ENCODE measurements around the gene CERCAM. TPM values are rescaled to one million over a fixed set of nuclear protein-coding genes. Genes with fewer than 3 reads are reported as not detected.

Gene CERCAM
- total RNA-seq, 1 experiment from 2014 or later: 10.1 TPM

- H3K4me1 ChIP-seq (ENCODE audit: insufficient read depth, low read length, poor library complexity, severe bottlenecking): no peaks in the 10 kb centered on the region
- ChIA-PET POLR2A (ENCODE audit: low non-redundant PET) (no interaction called here), CTCF (interaction anchor here (0.6 kb wide), 1 partner anchor 441 kb away, joined by 3 read pairs; no protein-coding TSS in a partner anchor)
- no peak for DNase-seq (ENCODE audit: low spot score)
- no peaks in the 10 kb centered on the region for H3K27me3 ChIP-seq (replicated peaks; ENCODE audit: insufficient read depth, low read depth, low read length, poor library complexity)
- no peaks in the 10 kb centered on the region for H3K9me3 ChIP-seq (ENCODE audit: low read depth, low read length, poor library complexity, severe bottlenecking)
- no peak for TF ChIP-seq EZH2 (IDR thresholded peaks at IDR 0.05; ENCODE audit: borderline replicate concordance, low read depth, low read length, poor library complexity, severe bottlenecking)
- TF ChIP-seq, protein P1, sequence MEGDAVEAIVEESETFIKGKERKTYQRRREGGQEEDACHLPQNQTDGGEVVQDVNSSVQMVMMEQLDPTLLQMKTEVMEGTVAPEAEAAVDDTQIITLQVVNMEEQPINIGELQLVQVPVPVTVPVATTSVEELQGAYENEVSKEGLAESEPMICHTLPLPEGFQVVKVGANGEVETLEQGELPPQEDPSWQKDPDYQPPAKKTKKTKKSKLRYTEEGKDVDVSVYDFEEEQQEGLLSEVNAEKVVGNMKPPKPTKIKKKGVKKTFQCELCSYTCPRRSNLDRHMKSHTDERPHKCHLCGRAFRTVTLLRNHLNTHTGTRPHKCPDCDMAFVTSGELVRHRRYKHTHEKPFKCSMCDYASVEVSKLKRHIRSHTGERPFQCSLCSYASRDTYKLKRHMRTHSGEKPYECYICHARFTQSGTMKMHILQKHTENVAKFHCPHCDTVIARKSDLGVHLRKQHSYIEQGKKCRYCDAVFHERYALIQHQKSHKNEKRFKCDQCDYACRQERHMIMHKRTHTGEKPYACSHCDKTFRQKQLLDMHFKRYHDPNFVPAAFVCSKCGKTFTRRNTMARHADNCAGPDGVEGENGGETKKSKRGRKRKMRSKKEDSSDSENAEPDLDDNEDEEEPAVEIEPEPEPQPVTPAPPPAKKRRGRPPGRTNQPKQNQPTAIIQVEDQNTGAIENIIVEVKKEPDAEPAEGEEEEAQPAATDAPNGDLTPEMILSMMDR (conservative IDR thresholded peaks at IDR 0.05; ENCODE audit: low read depth, low read length): no peak
- no peak overlapping the region for H3K27ac ChIP-seq (ENCODE audit: low read depth, low read length, poor library complexity, severe bottlenecking)
- intact Hi-C loops (cut with micrococcal nuclease; ENCODE audit: unreplicated experiment): no loop called here
- no TSS peak for BruUV-seq (replicated peaks)
- H3K4me3 ChIP-seq (ENCODE audit: low read depth, low read length, poor library complexity, severe bottlenecking): no peak overlapping the region
- H3K36me3 ChIP-seq (ENCODE audit: insufficient read depth, low read length, poor library complexity, severe bottlenecking): peaks cover 79% of the 10 kb centered on the region
These were observed 64.2 kb downstream of the CERCAM start for GRCh38 chr9:128484686-128485413.

- DNase-seq (ENCODE audit: low spot score): no peak
- no peak overlapping the region for H3K4me3 ChIP-seq (ENCODE audit: low read depth, low read length, poor library complexity, severe bottlenecking)
- H3K36me3 ChIP-seq (ENCODE audit: insufficient read depth, low read length, poor library complexity, severe bottlenecking): peaks cover 76% of the 10 kb centered on the region
- TF ChIP-seq, protein P1 (conservative IDR thresholded peaks at IDR 0.05; ENCODE audit: low read depth, low read length): no peak
- no peak for TF ChIP-seq EZH2 (IDR thresholded peaks at IDR 0.05; ENCODE audit: borderline replicate concordance, low read depth, low read length, poor library complexity, severe bottlenecking)
- H3K27me3 ChIP-seq (replicated peaks; ENCODE audit: insufficient read depth, low read depth, low read length, poor library complexity): no peaks in the 10 kb centered on the region
- ChIA-PET CTCF (no interaction called here), POLR2A (ENCODE audit: low non-redundant PET) (no interaction called here)
- no TSS peak for BruUV-seq (replicated peaks)
- H3K9me3 ChIP-seq (ENCODE audit: low read depth, low read length, poor library complexity, severe bottlenecking): no peaks in the 10 kb centered on the region
- no peaks in the 10 kb centered on the region for H3K4me1 ChIP-seq (ENCODE audit: insufficient read depth, low read length, poor library complexity, severe bottlenecking)
- intact Hi-C loops (cut with micrococcal nuclease; ENCODE audit: unreplicated experiment): no loop called here
- no peak overlapping the region for H3K27ac ChIP-seq (ENCODE audit: low read depth, low read length, poor library complexity, severe bottlenecking)
These were observed 64.8 kb downstream of the CERCAM start for GRCh38 chr9:128485414-128485855.

DNA sequence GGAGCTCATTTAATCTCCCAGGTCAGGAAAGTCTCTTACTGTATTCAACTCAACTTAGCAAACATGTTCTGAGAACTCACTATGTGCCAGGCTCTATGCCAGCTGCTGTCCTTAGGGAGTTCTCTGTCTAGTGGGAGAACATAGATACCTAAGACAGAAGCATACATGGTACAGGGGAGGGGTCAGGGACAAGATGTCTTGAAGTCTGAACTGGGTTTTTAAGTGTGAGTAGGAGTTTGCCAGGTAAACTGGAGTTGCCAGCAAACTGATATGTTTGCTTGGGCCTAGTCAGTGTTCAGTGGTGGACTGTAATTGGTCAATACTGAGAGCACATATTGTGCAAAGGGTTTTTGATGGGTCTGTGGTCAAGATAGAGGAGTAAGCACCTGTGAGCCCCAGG is 65.5 kb downstream of the CERCAM start:
- Histone ChIP-seq H3K36me3 (ENCODE audit: insufficient read depth, low read length, poor library complexity, severe bottlenecking) (peaks cover 71% of the 10 kb centered on the region), H3K27ac (ENCODE audit: low read depth, low read length, poor library complexity, severe bottlenecking) (no peak overlapping the region), H3K9me3 (ENCODE audit: low read depth, low read length, poor library complexity, severe bottlenecking) (no peaks in the 10 kb centered on the region), H3K4me1 (ENCODE audit: insufficient read depth, low read length, poor library complexity, severe bottlenecking) (no peaks in the 10 kb centered on the region), H3K27me3 (replicated peaks; ENCODE audit: insufficient read depth, low read depth, low read length, poor library complexity) (no peaks in the 10 kb centered on the region), H3K4me3 (ENCODE audit: low read depth, low read length, poor library complexity, severe bottlenecking) (no peak overlapping the region)
- ChIA-PET CTCF (no interaction called here), POLR2A (ENCODE audit: low non-redundant PET) (no interaction called here)
- no peak for DNase-seq (ENCODE audit: low spot score)
- BruUV-seq (replicated peaks): no TSS peak
- TF ChIP-seq, protein P1 (conservative IDR thresholded peaks at IDR 0.05; ENCODE audit: low read depth, low read length): no peak
- intact Hi-C loops (cut with micrococcal nuclease; ENCODE audit: unreplicated experiment): no loop called here

Small RNAs within 50 kb of the gene (microRNA-seq; reads per million reads assigned to microRNA genes)
- not detected for gene MIR219B

Other genes with a start within 250 kb of the CERCAM start
- gene CIZ1, start 229.3 kb upstream of the CERCAM start, total RNA-seq (2021): 158 and 161 TPM in 2 replicates
- 7.6 and 11.8 TPM in 2 replicates for gene DNM1, start 217.5 kb upstream of the CERCAM start, total RNA-seq (2021)
- gene GOLGA2, start 144.8 kb upstream of the CERCAM start, total RNA-seq (2021): 87.0 and 105 TPM in 2 replicates
- 19.0 and 24.2 TPM in 2 replicates for gene SWI5, start 144.6 kb upstream of the CERCAM start, total RNA-seq (2021)
- gene TRUB2, start 98.4 kb upstream of the CERCAM start, total RNA-seq (2021): 47.8 and 57.4 TPM in 2 replicates
- gene COQ4, start 98.0 kb upstream of the CERCAM start, total RNA-seq (2021): 58.2 and 62.8 TPM in 2 replicates
- gene SLC27A4, start 80.3 kb upstream of the CERCAM start, total RNA-seq (2021): 35.4 and 39.1 TPM in 2 replicates
- 67.0 and 84.8 TPM in 2 replicates for gene URM1, start 49.5 kb upstream of the CERCAM start, total RNA-seq (2021)
- gene ODF2, start 35.1 kb downstream of the CERCAM start, total RNA-seq (2021): 80.6 and 83.1 TPM in 2 replicates
- 52.1 and 52.3 TPM in 2 replicates for gene GLE1, start 83.9 kb downstream of the CERCAM start, total RNA-seq (2021)
- 239 and 262 TPM in 2 replicates for gene SPTAN1, start 131.7 kb downstream of the CERCAM start, total RNA-seq (2021)
- 135 TPM in 2 replicates for gene DYNC2I2, start 236.0 kb downstream of the CERCAM start, total RNA-seq (2021)